H1 (cell line): ENCODE results near the gene ALDH1A3. TPM values are rescaled to one million over a fixed set of nuclear protein-coding genes. Genes with fewer than 3 reads are reported as not detected.

ENCODE experiments used
- SP2 ChIP-seq: IDR thresholded peaks from 2 replicates; pipeline ENCODE4 v1.6.1; 2012; ENCODE audit warnings: mild to moderate bottlenecking, low read length, inconsistent platforms
- polyA plus RNA-seq, 7 experiments: library from polyadenylated mRNA; depleted of rRNA in 3 of 7; stranded (reverse) in 5 of 7; unstranded in 2 of 7; fragments of >200 nt in 5 of 7; fragments of 200-250 nt in 2 of 7; gene quantifications; 1 replicate in 5 of 7; 2 replicates in 1 of 7; 4 replicates in 1 of 7; pipeline versions ENCODE4 v1.2.1 to v1.2.3, GENCODE V29; 2011 to 2013; ENCODE audit warnings: missing spikeins in 2 of 7, mixed read lengths in 2 of 7
- total RNA-seq: library from RNA; stranded (reverse); fragmentation: NEBNext Ultra II Directional; extraction: Animal tissue kit (Norgen Biotek cat#: 25700); gene quantifications from 2 replicates; pipeline ENCODE4 v1.2.1, GENCODE V29; 2021

ALDH1A3 gene
- total and polyA plus RNA-seq, 2 of the 8 experiments (the other 6 are each of a cell fraction or from before 2014, with no cell fraction given): 2.2 to 5.5 TPM

- TF ChIP-seq SP2: no peak
These were observed 18.1 kb upstream of the ALDH1A3 start (continued) for GRCh38 chr15:100861511-100861991.
